Posterior cingulate gyrus (tissue), 11 donors: Measurements from ENCODE around the gene TFDP3.

Experiments
- DNase-seq, 10 donors: peaks; one replicate each; pipeline versions ENCODE4 v3.0.0 to v3.0.0-alpha.2; 2020 to 2021; ENCODE audit warnings: mixed read lengths in 3 of 10
- intact Hi-C: fragments of 100-400 bp; cut with DNase I; formaldehyde crosslinking; loops from one replicate; pipeline ENCODE4 v1.15.1; 2023

Gene TFDP3

GRCh38 chrX:133189195-133189594 is 29.0 kb downstream of the TFDP3 start:
- intact Hi-C loops = no loop called here
- no peak for DNase-seq

GRCh38 chrX:133188631-133189030 is 29.5 kb downstream of the TFDP3 start:
- no peak for DNase-seq
- intact Hi-C loops = no loop called here

- intact Hi-C loops = no loop called here
- DNase-seq = no peak
Measured at GRCh38 chrX:133185938-133186337, 32.2 kb downstream of the TFDP3 start.

- intact Hi-C loops = no loop called here
- no peak for DNase-seq
Measured at GRCh38 chrX:133185119-133185518, 33.0 kb downstream of the TFDP3 start.

GRCh38 chrX:133183806-133184205 is 34.3 kb downstream of the TFDP3 start:
- DNase-seq = no peak
- intact Hi-C loops = no loop called here

- DNase-seq = no peak
- intact Hi-C loops = loop anchor here (10.0 kb wide), 1 partner anchor 215 kb away; no protein-coding TSS in a partner anchor
Measured at GRCh38 chrX:133179500-133179899, 38.7 kb downstream of the TFDP3 start.

GRCh38 chrX:133177202-133177601 is 41.0 kb downstream of the TFDP3 start:
- intact Hi-C loops = loop anchor here (10.0 kb wide), 1 partner anchor 212 kb away; no protein-coding TSS in a partner anchor

GRCh38 chrX:133175605-133176004 is 42.5 kb downstream of the TFDP3 start:
- intact Hi-C loops = loop anchor here (10.0 kb wide), 1 partner anchor 211 kb away; no protein-coding TSS in a partner anchor
- no peak for DNase-seq

More at GRCh38 chrX:133177202-133177601, 41.0 kb downstream of the TFDP3 start:
- no peak for DNase-seq

- DNase-seq = no peak
- intact Hi-C loops = loop anchor here (10.0 kb wide), 1 partner anchor 210 kb away; no protein-coding TSS in a partner anchor
Measured at GRCh38 chrX:133175162-133175561, 43.0 kb downstream of the TFDP3 start.

- intact Hi-C loops = loop anchor here (10.0 kb wide), 1 partner anchor 207 kb away; no protein-coding TSS in a partner anchor
- no peak for DNase-seq
Measured at GRCh38 chrX:133171962-133172708, 46.0 kb downstream of the TFDP3 start.
